Daoy (cell line): ENCODE results near the gene MYL6. TPM values are rescaled to one million over a fixed set of nuclear protein-coding genes. Genes with fewer than 3 reads are reported as not detected.

Source experiments
- DNase-seq: peaks from one replicate; pipeline ENCODE4 v3.0.0-alpha.2; 2015; ENCODE audit warnings: low read depth
- total RNA-seq: library from RNA; depleted of rRNA; stranded (reverse); fragments of >200 nt; shearing (Covaris generic); gene quantifications from 2 replicates; pipeline ENCODE4 v1.2.3, GENCODE V29; 2014; rRNA removed

MYL6 gene
- total RNA-seq, 1 experiment from 2014 or later, result 2,203 TPM

GRCh38 chr12:56189099-56189917 is 31.1 kb downstream of the MYL6 start, which contains the start of gene SMARCC2:
SMARCC2 (minus strand) TSS chr12:56189483; CDS start chr12:56189461, 22 bp downstream.
- peak; percentile 93 for DNase-seq

- peak; percentile 94 for DNase-seq
Observed at GRCh38 chr12:56189918-56190694, 31.9 kb downstream of the MYL6 start.

- DNase-seq, result no peak
Observed at GRCh38 chr12:56190695-56191155, 32.6 kb downstream of the MYL6 start.

- no peak for DNase-seq
Observed at GRCh38 chr12:56192582-56192981, 34.4 kb downstream of the MYL6 start.

GRCh38 chr12:56193025-56193578 is 34.9 kb downstream of the MYL6 start:
- DNase-seq, result peak; percentile 78

- DNase-seq, result peak; percentile 85
Observed at GRCh38 chr12:56196818-56197550, 38.8 kb downstream of the MYL6 start.

- no peak for DNase-seq
Observed at GRCh38 chr12:56197921-56198635, 39.9 kb downstream of the MYL6 start.

GRCh38 chr12:56198836-56199235 is 40.7 kb downstream of the MYL6 start:
- DNase-seq, result no peak

- no peak for DNase-seq
Observed at GRCh38 chr12:56202366-56202765, 44.2 kb downstream of the MYL6 start.

- DNase-seq, result no peak
Observed at GRCh38 chr12:56202838-56203237, 44.7 kb downstream of the MYL6 start.

GRCh38 chr12:56204275-56204674 is 46.1 kb downstream of the MYL6 start:
- no peak for DNase-seq

- no peak for DNase-seq
Observed at GRCh38 chr12:56205445-56205844, 47.3 kb downstream of the MYL6 start.

- DNase-seq, result peak; percentile 56
Observed at GRCh38 chr12:56206452-56207166, 48.5 kb downstream of the MYL6 start.

GRCh38 chr12:56208006-56208405 is 49.8 kb downstream of the MYL6 start:
- no peak for DNase-seq

Other genes starting within 250 kb of the MYL6 start
- gene PYM1, start 230.5 kb upstream of the MYL6 start, total RNA-seq, result 49.1 and 59.7 TPM in 2 replicates
- gene DGKA, start 227.2 kb upstream of the MYL6 start, total RNA-seq, result 14.5 and 58.4 TPM in 2 replicates
- 0.06 and 0.12 TPM in 2 replicates for gene PMEL, start 192.3 kb upstream of the MYL6 start, total RNA-seq
- gene CDK2, start 191.5 kb upstream of the MYL6 start, total RNA-seq, result 57.5 and 58.0 TPM in 2 replicates
- gene RAB5B, start 184.3 kb upstream of the MYL6 start, total RNA-seq, result 22.7 and 31.7 TPM in 2 replicates
- gene SUOX, start 161.1 kb upstream of the MYL6 start, total RNA-seq, result 13.1 and 13.3 TPM in 2 replicates
- gene IKZF4, start 137.3 kb upstream of the MYL6 start, total RNA-seq, result 0.12 and 0.40 TPM in 2 replicates
- gene RPS26, start 116.4 kb upstream of the MYL6 start, total RNA-seq, result 1,984 and 2,181 TPM in 2 replicates
- 0.63 TPM in 1 of 2 replicates, not detected in the other for gene ERBB3, start 78.2 kb upstream of the MYL6 start, total RNA-seq
- 384 and 456 TPM in 2 replicates for gene PA2G4, start 53.8 kb upstream of the MYL6 start, total RNA-seq
- gene RPL41, start 41.7 kb upstream of the MYL6 start, total RNA-seq, result 4,200 and 4,689 TPM in 2 replicates
- gene ZC3H10, start 40.1 kb upstream of the MYL6 start, total RNA-seq, result 2.5 and 3.5 TPM in 2 replicates
- gene ESYT1, start 30.1 kb upstream of the MYL6 start, total RNA-seq, result 54.3 and 69.6 TPM in 2 replicates
- gene MYL6B, start 5.8 kb upstream of the MYL6 start, total RNA-seq, result 148 and 156 TPM in 2 replicates
- gene SMARCC2, start 31.1 kb downstream of the MYL6 start, total RNA-seq, result 25.6 and 26.1 TPM in 2 replicates
- gene RNF41, start 63.6 kb downstream of the MYL6 start, total RNA-seq, result 48.1 and 52.3 TPM in 2 replicates
- 77.9 and 78.2 TPM in 2 replicates for gene NABP2, start 66.0 kb downstream of the MYL6 start, total RNA-seq
- 0.11 TPM in 1 of 2 replicates, not detected in the other for gene SLC39A5, start 71.7 kb downstream of the MYL6 start, total RNA-seq
- 9.1 and 9.5 TPM in 2 replicates for gene ANKRD52, start 100.0 kb downstream of the MYL6 start, total RNA-seq
- 13.4 and 23.1 TPM in 2 replicates for gene COQ10A, start 108.6 kb downstream of the MYL6 start, total RNA-seq
- 95.8 and 112 TPM in 2 replicates for gene CS, start 142.0 kb downstream of the MYL6 start, total RNA-seq
- gene CNPY2, start 157.6 kb downstream of the MYL6 start, total RNA-seq, result 136 and 177 TPM in 2 replicates
- gene PAN2, start 175.6 kb downstream of the MYL6 start, total RNA-seq, result 18.3 and 19.9 TPM in 2 replicates
- 1.1 TPM in 1 of 2 replicates, not detected in the other for gene IL23A, start 180.5 kb downstream of the MYL6 start, total RNA-seq
- gene STAT2, start 201.7 kb downstream of the MYL6 start, total RNA-seq, result 41.4 and 47.1 TPM in 2 replicates
- gene APOF, start 204.5 kb downstream of the MYL6 start, total RNA-seq, result 0.40 TPM in 1 of 2 replicates, not detected in the other